Colonic mucosa (tissue), 4 donors: ENCODE results near the gene KCNJ8. TPM values are rescaled to one million over a fixed set of nuclear protein-coding genes. Genes with fewer than 3 reads are reported as not detected.

Experiments
- DNase-seq: peaks from one replicate; pipeline ENCODE4 v3.0.0-alpha.2; 2020
- H3K27ac ChIP-seq: fragments of 200-600 bp; one replicate; pipeline ENCODE4 v1.8.0; 2021
- H3K27me3 ChIP-seq: fragments of 200-600 bp; one replicate; pipeline ENCODE4 v1.8.0; 2021
- H3K36me3 ChIP-seq: fragments of 200-600 bp; one replicate; pipeline ENCODE4 v1.8.0; 2021
- H3K4me1 ChIP-seq: fragments of 200-600 bp; one replicate; pipeline ENCODE4 v1.8.0; 2021; ENCODE audit warnings: mild to moderate bottlenecking
- H3K4me3 ChIP-seq: fragments of 200-600 bp; one replicate; pipeline ENCODE4 v1.8.0; 2021
- H3K9ac ChIP-seq, 2 donors: one replicate each; pipeline ENCODE4 v1.7.0; 2013; ENCODE audit warnings: control low read depth in 2 of 2, low read depth in 2 of 2, low read length in 2 of 2
- H3K9me3 ChIP-seq: fragments of 200-600 bp; one replicate; pipeline ENCODE4 v1.8.0; 2021
- intact Hi-C: fragments of 100-400 bp; cut with DNase I; formaldehyde crosslinking; loops from one replicate; pipeline ENCODE4 v1.14.1; 2022
- total RNA-seq, 2 donors: library from RNA; stranded (reverse); fragmentation: NEBNext Ultra II Directional in 1 of 2; extraction: Animal tissue kit (Norgen Biotek cat#: 25700) in 1 of 2; gene quantifications; one replicate each; pipeline ENCODE4 v1.2.1, GENCODE V29; 2021
- TF ChIP-seq, protein P1 (sequence below): fragments of 200-600 bp; IDR thresholded peaks from one replicate; pipeline ENCODE4 v1.8.0; 2022; ENCODE audit warnings: antibody characterized with exemption, mild to moderate bottlenecking
- donor health status: healthy.
- donor health status: DM: no; HTN: no; CAD: no.
- donor health status: DM: no; HTN: no; CAD: no.

The KCNJ8 gene
- total RNA-seq, 2 donors from 2014 or later: 0.37 to 1.8 TPM

DNA sequence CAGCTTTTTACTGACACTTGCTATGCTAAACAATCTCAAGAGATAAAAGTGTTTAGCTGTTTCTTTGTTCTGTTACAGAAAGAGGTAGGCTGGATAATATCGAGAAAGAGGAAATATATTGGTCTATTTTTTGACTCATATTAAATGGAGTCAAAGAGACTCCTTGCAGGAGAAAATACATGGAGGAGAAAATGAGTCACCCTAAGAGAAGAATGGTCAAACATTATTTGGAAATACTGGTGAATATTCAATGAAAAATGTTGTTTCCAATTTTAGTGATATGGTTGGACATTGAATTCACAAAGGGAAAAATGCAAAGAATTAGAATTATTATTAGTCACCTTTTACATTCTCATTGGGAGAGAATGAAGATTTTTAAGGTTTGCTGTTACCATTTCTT is 3.2 kb downstream of the KCNJ8 start:
- Histone ChIP-seq H3K27me3 (no peaks in the 10 kb centered on the region), H3K36me3 (no peaks in the 10 kb centered on the region), H3K27ac (no peak overlapping the region), H3K9ac (no peak overlapping the region), H3K9me3 (no peaks in the 10 kb centered on the region), H3K4me3 (no peak overlapping the region), H3K4me1 (no peaks in the 10 kb centered on the region)
- intact Hi-C loops: no loop called here
- TF ChIP-seq, protein P1, sequence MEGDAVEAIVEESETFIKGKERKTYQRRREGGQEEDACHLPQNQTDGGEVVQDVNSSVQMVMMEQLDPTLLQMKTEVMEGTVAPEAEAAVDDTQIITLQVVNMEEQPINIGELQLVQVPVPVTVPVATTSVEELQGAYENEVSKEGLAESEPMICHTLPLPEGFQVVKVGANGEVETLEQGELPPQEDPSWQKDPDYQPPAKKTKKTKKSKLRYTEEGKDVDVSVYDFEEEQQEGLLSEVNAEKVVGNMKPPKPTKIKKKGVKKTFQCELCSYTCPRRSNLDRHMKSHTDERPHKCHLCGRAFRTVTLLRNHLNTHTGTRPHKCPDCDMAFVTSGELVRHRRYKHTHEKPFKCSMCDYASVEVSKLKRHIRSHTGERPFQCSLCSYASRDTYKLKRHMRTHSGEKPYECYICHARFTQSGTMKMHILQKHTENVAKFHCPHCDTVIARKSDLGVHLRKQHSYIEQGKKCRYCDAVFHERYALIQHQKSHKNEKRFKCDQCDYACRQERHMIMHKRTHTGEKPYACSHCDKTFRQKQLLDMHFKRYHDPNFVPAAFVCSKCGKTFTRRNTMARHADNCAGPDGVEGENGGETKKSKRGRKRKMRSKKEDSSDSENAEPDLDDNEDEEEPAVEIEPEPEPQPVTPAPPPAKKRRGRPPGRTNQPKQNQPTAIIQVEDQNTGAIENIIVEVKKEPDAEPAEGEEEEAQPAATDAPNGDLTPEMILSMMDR: no peak
- no peak for DNase-seq

DNA sequence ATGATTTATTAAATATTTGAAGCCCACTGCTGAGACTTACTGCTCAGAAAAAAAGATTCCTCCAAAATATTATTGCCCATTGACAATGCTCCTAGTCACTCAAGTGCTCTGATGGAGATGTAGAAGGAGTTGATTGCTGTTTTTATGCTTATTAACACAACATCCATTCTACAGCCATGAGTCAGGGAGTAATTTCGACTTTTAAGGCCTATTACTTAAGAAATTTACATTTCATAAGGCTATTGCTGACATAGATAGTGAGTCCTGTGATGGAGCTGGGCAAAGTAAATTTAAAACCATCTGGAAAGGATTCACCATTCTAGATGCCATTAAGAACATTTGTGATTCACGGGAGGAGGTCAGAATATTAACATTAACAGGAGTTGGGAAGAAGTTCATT is 5.2 kb downstream of the KCNJ8 start:
- Histone ChIP-seq H3K4me3 (no peak overlapping the region), H3K36me3 (no peaks in the 10 kb centered on the region), H3K9ac (no peak overlapping the region), H3K27ac (no peak overlapping the region), H3K4me1 (no peaks in the 10 kb centered on the region), H3K27me3 (no peaks in the 10 kb centered on the region), H3K9me3 (no peaks in the 10 kb centered on the region)
- intact Hi-C loops: no loop called here
- TF ChIP-seq, protein P1: no peak
- no peak for DNase-seq

DNA sequence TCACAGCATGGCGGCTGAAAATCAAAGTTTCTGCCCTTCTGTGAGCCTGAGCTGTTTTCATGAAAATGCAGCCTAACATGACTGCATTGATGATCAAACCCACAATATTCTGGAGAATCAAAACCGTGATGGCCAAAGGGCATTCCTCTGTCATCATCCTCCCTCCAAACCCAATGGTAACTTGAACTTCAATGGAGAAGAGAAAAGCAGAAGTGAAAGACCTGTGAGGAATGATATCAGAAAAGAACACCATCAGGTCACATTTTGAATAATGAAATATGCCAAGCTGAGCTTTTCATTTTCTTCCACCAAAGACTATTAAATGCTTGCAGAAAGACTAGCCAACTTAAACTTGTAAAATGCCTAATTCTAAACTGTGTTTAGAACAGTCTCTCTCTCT is 8.1 kb downstream of the KCNJ8 start:
- Histone ChIP-seq H3K4me3 (no peak overlapping the region), H3K36me3 (no peaks in the 10 kb centered on the region), H3K27ac (no peak overlapping the region), H3K4me1 (no peaks in the 10 kb centered on the region), H3K9ac (no peak overlapping the region), H3K9me3 (no peaks in the 10 kb centered on the region), H3K27me3 (no peaks in the 10 kb centered on the region)
- TF ChIP-seq, protein P1: no peak
- intact Hi-C loops: no loop called here
- DNase-seq: no peak

DNA sequence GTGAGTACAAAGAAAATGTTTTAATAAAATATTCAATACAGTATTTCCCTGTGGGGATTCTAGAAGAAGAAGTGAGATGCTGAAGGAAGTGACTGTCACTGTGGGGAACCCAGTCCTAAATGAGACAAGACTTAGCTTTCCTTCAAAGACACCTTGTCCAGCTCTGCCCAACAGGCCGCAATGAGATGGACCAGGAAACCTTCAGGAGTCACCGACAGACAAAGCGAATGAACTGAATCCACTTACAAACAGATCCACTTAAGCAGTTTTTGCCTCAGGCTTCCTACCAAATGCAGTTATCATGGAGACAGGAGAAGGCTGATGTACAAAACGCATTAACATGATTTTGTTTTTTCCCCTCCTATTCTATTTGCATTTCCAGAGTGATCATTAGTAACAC is 9.6 kb downstream of the KCNJ8 start:
- Histone ChIP-seq H3K4me3 (no peak overlapping the region), H3K27ac (no peak overlapping the region), H3K27me3 (no peaks in the 10 kb centered on the region), H3K9me3 (no peaks in the 10 kb centered on the region), H3K4me1 (no peaks in the 10 kb centered on the region), H3K9ac (no peak overlapping the region), H3K36me3 (no peaks in the 10 kb centered on the region)
- TF ChIP-seq, protein P1: no peak
- intact Hi-C loops: no loop called here
- no peak for DNase-seq

DNA sequence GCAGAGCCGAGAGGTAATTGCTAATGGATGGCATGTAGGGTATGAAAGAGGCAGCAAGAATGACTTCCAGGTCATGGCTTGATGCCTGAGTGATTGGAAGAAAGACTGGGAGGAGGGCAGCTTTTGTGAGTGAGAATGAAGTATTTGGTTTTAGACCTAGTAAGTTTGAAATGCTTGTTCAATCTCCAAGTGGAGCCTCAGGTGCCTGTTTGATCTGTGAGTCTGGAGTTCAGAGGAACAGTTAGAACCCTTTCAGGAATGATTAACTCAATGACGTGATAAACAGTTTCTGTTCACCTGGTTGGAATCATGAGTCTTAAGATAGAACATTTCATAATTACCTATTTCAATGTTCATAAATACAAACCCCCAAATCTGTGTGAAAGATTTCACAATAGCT is 10.4 kb downstream of the KCNJ8 start:
- no peak overlapping the region for H3K4me3 ChIP-seq
- no peaks in the 10 kb centered on the region for H3K36me3 ChIP-seq
- no peak overlapping the region for H3K27ac ChIP-seq
- DNase-seq: no peak
- no peaks in the 10 kb centered on the region for H3K4me1 ChIP-seq
- TF ChIP-seq, protein P1: no peak
- intact Hi-C loops: no loop called here
- H3K9me3 ChIP-seq: no peaks in the 10 kb centered on the region
- no peaks in the 10 kb centered on the region for H3K27me3 ChIP-seq
- H3K9ac ChIP-seq: no peak overlapping the region

DNA sequence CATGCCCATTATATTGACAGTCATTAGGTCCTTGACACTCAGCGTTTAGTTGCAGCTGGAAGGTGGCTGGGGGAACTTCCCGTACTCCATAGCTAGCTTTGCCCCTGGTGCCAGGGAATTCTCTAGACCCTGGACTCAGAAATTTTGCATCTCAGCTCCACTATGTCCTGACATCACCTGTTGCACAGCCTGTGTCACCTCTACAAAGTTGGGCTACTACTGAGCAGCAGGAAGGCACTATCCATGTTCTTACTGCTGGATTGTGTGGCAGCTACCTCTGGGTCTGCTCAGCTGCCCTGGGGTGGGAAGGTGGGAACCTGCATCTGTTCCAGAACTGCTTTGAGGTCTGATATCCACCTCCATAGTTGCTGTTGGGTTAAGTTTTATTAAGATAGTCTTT is 11.0 kb downstream of the KCNJ8 start:
- TF ChIP-seq, protein P1: no peak
- H3K4me3 ChIP-seq: no peak overlapping the region
- H3K4me1 ChIP-seq: no peaks in the 10 kb centered on the region
- no peaks in the 10 kb centered on the region for H3K9me3 ChIP-seq
- H3K27me3 ChIP-seq: no peaks in the 10 kb centered on the region
- intact Hi-C loops: no loop called here
- H3K9ac ChIP-seq: no peak overlapping the region
- H3K27ac ChIP-seq: no peak overlapping the region
- no peaks in the 10 kb centered on the region for H3K36me3 ChIP-seq
- DNase-seq: no peak
